H9 (cell line): Measurements from ENCODE around the gene ADTRP. TPM values are rescaled to one million over a fixed set of nuclear protein-coding genes. Genes with fewer than 3 reads are reported as not detected.

Experiments used
- DNase-seq: peaks from one replicate; pipeline ENCODE4 v3.0.0-alpha.2; 2017
- H2AFZ ChIP-seq: one replicate; pipeline ENCODE4 v1.6.1; 2013; ENCODE audit warnings: mild to moderate bottlenecking, low read length, control low read depth, moderate library complexity
- H2AK5ac ChIP-seq: 2 replicates; pipeline ENCODE4 v1.6.1; 2013; ENCODE audit warnings: low read length, control low read depth, mixed read lengths; ENCODE audit not compliant: insufficient read length
- H2BK120ac ChIP-seq: one replicate; pipeline ENCODE4 v1.6.1; 2013; ENCODE audit warnings: low read depth, mild to moderate bottlenecking, low read length, control low read depth, inconsistent platforms; ENCODE audit not compliant: poor library complexity, severe bottlenecking
- H2BK12ac ChIP-seq: 2 replicates; pipeline ENCODE4 v1.6.1; 2013; ENCODE audit warnings: low read length, control low read depth, mixed read lengths, low read depth; ENCODE audit not compliant: insufficient read length
- H2BK15ac ChIP-seq: 2 replicates; pipeline ENCODE4 v1.6.1; 2013; ENCODE audit warnings: low read depth, low read length, control low read depth
- H2BK20ac ChIP-seq: one replicate; pipeline ENCODE4 v1.6.1; 2013; ENCODE audit warnings: low read depth, mild to moderate bottlenecking, low read length, control low read depth, inconsistent platforms; ENCODE audit not compliant: poor library complexity, severe bottlenecking
- H2BK5ac ChIP-seq: 2 replicates; pipeline ENCODE4 v1.6.1; 2013; ENCODE audit warnings: low read length, control low read depth, mixed read lengths; ENCODE audit not compliant: insufficient read length
- H3K14ac ChIP-seq: 2 replicates; pipeline ENCODE4 v1.6.1; 2013; ENCODE audit warnings: low read length, control low read depth; ENCODE audit not compliant: insufficient read depth
- H3K18ac ChIP-seq: 2 replicates; pipeline ENCODE4 v1.6.1; 2013; ENCODE audit warnings: low read depth, mild to moderate bottlenecking, mixed read lengths, low read length, control low read depth; ENCODE audit not compliant: insufficient read length
- H3K23ac ChIP-seq: 2 replicates; pipeline ENCODE4 v1.6.1; 2013; ENCODE audit warnings: low read length, control low read depth, mixed read lengths, low read depth; ENCODE audit not compliant: insufficient read length
- H3K23me2 ChIP-seq: 2 replicates; pipeline ENCODE4 v1.6.1; 2013; ENCODE audit warnings: low read depth, mild to moderate bottlenecking, mixed read lengths, low read length, control low read depth; ENCODE audit not compliant: insufficient read length, poor library complexity, severe bottlenecking
- H3K27ac ChIP-seq: 2 replicates; pipeline ENCODE4 v1.5.1; 2013; ENCODE audit warnings: low read length, control low read depth, mixed read lengths, low read depth; ENCODE audit not compliant: insufficient read length
- H3K27me3 ChIP-seq: 2 replicates; pipeline ENCODE4 v1.6.1; 2013; ENCODE audit warnings: low read length, control low read depth, inconsistent platforms; ENCODE audit not compliant: insufficient read depth
- H3K4ac ChIP-seq: 2 replicates; pipeline ENCODE4 v1.6.1; 2013; ENCODE audit warnings: low read depth, mild to moderate bottlenecking, control low read depth, inconsistent platforms, low read length, moderate library complexity
- H3K4me1 ChIP-seq: 2 replicates; pipeline ENCODE4 v1.6.1; 2013; ENCODE audit warnings: low read length, control low read depth, inconsistent platforms; ENCODE audit not compliant: insufficient read depth
- H3K4me2 ChIP-seq: 2 replicates; pipeline ENCODE4 v1.6.1; 2013; ENCODE audit warnings: low read length, control low read depth, mixed read lengths; ENCODE audit not compliant: insufficient read length, insufficient read depth
- H3K56ac ChIP-seq: 2 replicates; pipeline ENCODE4 v1.6.1; 2013; ENCODE audit warnings: low read depth, mild to moderate bottlenecking, mixed read lengths, low read length, control low read depth; ENCODE audit not compliant: insufficient read length
- H3K79me1 ChIP-seq: 2 replicates; pipeline ENCODE4 v1.6.1; 2013; ENCODE audit warnings: low read depth, mild to moderate bottlenecking, moderate library complexity, low read length, control low read depth, inconsistent platforms; ENCODE audit not compliant: insufficient read depth, poor library complexity, severe bottlenecking
- H3K79me2 ChIP-seq: 2 replicates; pipeline ENCODE4 v1.6.1; 2013; ENCODE audit warnings: low read length, control low read depth, inconsistent platforms; ENCODE audit not compliant: insufficient read depth
- H3K9ac ChIP-seq: 2 replicates; pipeline ENCODE4 v1.6.1; 2013; ENCODE audit warnings: low read length, control low read depth, mixed read lengths; ENCODE audit not compliant: insufficient read length; ENCODE audit errors: extremely low read depth
- H3K9me3 ChIP-seq: one replicate; pipeline ENCODE4 v1.6.1; 2013; ENCODE audit warnings: low read depth, low read length, inconsistent platforms; ENCODE audit not compliant: control insufficient read depth
- H3T11ph ChIP-seq: one replicate; pipeline ENCODE4 v1.6.1; 2013; ENCODE audit warnings: mild to moderate bottlenecking, low read length, control low read depth, inconsistent platforms
- H4K20me1 ChIP-seq: one replicate; pipeline ENCODE4 v1.6.1; 2013; ENCODE audit not compliant: control insufficient read depth, insufficient read length, insufficient read depth
- H4K5ac ChIP-seq: 2 replicates; pipeline ENCODE4 v1.6.1; 2013; ENCODE audit warnings: low read depth, mild to moderate bottlenecking, mixed read lengths, low read length, control low read depth; ENCODE audit not compliant: insufficient read length
- H4K8ac ChIP-seq: replicated peaks from 2 replicates; pipeline ENCODE4 v1.6.1; 2013; ENCODE audit warnings: low read length, control low read depth, mixed read lengths, low read depth; ENCODE audit not compliant: insufficient read length
- H4K91ac ChIP-seq: 2 replicates; pipeline ENCODE4 v1.6.1; 2013; ENCODE audit warnings: low read depth, mild to moderate bottlenecking, moderate library complexity, mixed read lengths, low read length, control low read depth; ENCODE audit not compliant: insufficient read length
- H3K27ac Mint-ChIP-seq, 3 experiments: 2 replicates in 2 of 3; 3 replicates in 1 of 3; pipeline ENCODE4 v1.8.0; 2020 to 2021; ENCODE audit warnings: mixed read lengths in 3 of 3, mild to moderate bottlenecking in 1 of 3, moderate library complexity in 1 of 3
- H3K27me3 Mint-ChIP-seq: 2 replicates; pipeline ENCODE4 v1.8.0; 2021; ENCODE audit warnings: low read depth, mild to moderate bottlenecking, moderate library complexity, mixed read lengths
- H3K36me3 Mint-ChIP-seq, 3 experiments: 2 replicates in 2 of 3; 3 replicates in 1 of 3; pipeline ENCODE4 v1.8.0; 2020 to 2021; ENCODE audit warnings: low read depth in 3 of 3, mixed read lengths in 3 of 3; ENCODE audit not compliant: insufficient read depth in 1 of 3
- H3K4me1 Mint-ChIP-seq, 2 experiments: 2 replicates each; pipeline ENCODE4 v1.8.0; 2020; ENCODE audit warnings: mixed read lengths in 2 of 2
- H3K4me3 Mint-ChIP-seq, 2 experiments: 2 replicates in 1 of 2; 3 replicates in 1 of 2; pipeline ENCODE4 v1.8.0; 2020 to 2021; ENCODE audit warnings: mild to moderate bottlenecking in 2 of 2, mixed read lengths in 2 of 2, moderate library complexity in 1 of 2
- H3K9me3 Mint-ChIP-seq, 2 experiments: 2 replicates in 1 of 2; 3 replicates in 1 of 2; pipeline ENCODE4 v1.8.0; 2020; ENCODE audit warnings: mild to moderate bottlenecking in 2 of 2, mixed read lengths in 2 of 2, moderate library complexity in 1 of 2
- CTCF ChIP-seq: fragments of 200-600 bp; sonication (generic); conservative IDR thresholded peaks from 3 replicates; pipeline ENCODE4 v1.8.0; 2021; ENCODE audit warnings: antibody characterized with exemption, mild to moderate bottlenecking
- WGBS: extraction: QIAGEN DNeasy Blood & Tissue Kit; methylation state at CpG from one replicate; pipeline ENCODE4 v1.1.7; 2013; ENCODE audit warnings: missing lambda C conversion rate, low lambda C conversion rate, mixed read lengths; ENCODE audit not compliant: insufficient read length; ENCODE audit errors: extremely low coverage; 5-methylcytosine and 5-hydroxymethylcytosine counted together
- total RNA-seq: library from RNA; stranded (reverse); gene quantifications from 2 replicates; pipeline ENCODE4 v1.2.1, GENCODE V29; 2021

The ADTRP gene
- total RNA-seq, 1 experiment from 2014 or later = not detected

- DNase-seq = no peak
- Mint-ChIP-seq H3K27ac (no peak overlapping the region), H3K4me3 (no peak overlapping the region), H3K27me3 (peaks cover 4% of the 10 kb centered on the region; the same call in 1 of the 2 replicates), H3K4me1 (peaks cover 0 to 4% of the 10 kb centered on the region in 2 experiments; a peak in 2 of 4 replicates), H3K36me3 (peaks cover 4 to 6% (median 4%) of the 10 kb centered on the region in 3 experiments; a peak in 4 of 7 replicates), H3K9me3 (peaks cover 2 to 3% of the 10 kb centered on the region in 2 experiments; a peak in 3 of 5 replicates)
- H2BK15ac ChIP-seq = no peak overlapping the region
- no peak overlapping the region for H4K5ac ChIP-seq
- no peak overlapping the region for H2AK5ac ChIP-seq
- no peaks in the 10 kb centered on the region for H4K20me1 ChIP-seq
- H3K9ac ChIP-seq = no peak overlapping the region
- H3K79me1 ChIP-seq = no peaks in the 10 kb centered on the region
- H3K27ac ChIP-seq = no peak overlapping the region
- no peaks in the 10 kb centered on the region for H3K23me2 ChIP-seq
- H2BK5ac ChIP-seq = no peak overlapping the region
- no peak overlapping the region for H3K18ac ChIP-seq
- H4K8ac ChIP-seq = no peak overlapping the region
- no CpG with 5 or more reads among the region's 3 CpGs for WGBS
- no peaks in the 10 kb centered on the region; the same call in 1 of the 2 replicates for H3K4me1 ChIP-seq
- H3K23ac ChIP-seq = no peak overlapping the region
- no peak overlapping the region for H2BK20ac ChIP-seq
- no peak overlapping the region for H2AFZ ChIP-seq
- no peaks in the 10 kb centered on the region for H3K79me2 ChIP-seq
- no peak overlapping the region for H4K91ac ChIP-seq
- H3K4ac ChIP-seq = no peak overlapping the region
- no peak overlapping the region for H3K56ac ChIP-seq
- H2BK120ac ChIP-seq = no peak overlapping the region
- H3K9me3 ChIP-seq = no peaks in the 10 kb centered on the region
- H3K4me2 ChIP-seq = no peak overlapping the region
- no peak overlapping the region for H3K14ac ChIP-seq
- no peak overlapping the region for H2BK12ac ChIP-seq
- H3T11ph ChIP-seq = no peak overlapping the region
- no peaks in the 10 kb centered on the region for H3K27me3 ChIP-seq
- no peak for TF ChIP-seq CTCF
Measured at GRCh38 chr6:11747021-11747420, 31.6 kb downstream of the ADTRP start.
